GM12891 (cell line): ENCODE results near the gene KLHL12.

Source experiments
- PAX5 ChIP-seq: IDR thresholded peaks from 2 replicates; pipeline ENCODE4 v1.6.1; 2011; ENCODE audit warnings: low read length, moderate library complexity, mild to moderate bottlenecking; ENCODE audit not compliant: insufficient read depth, severe bottlenecking
- POLR2A ChIP-seq: IDR thresholded peaks from 2 replicates; pipeline ENCODE4 v1.6.1; 2011; ENCODE audit warnings: low read depth, low read length, control low read depth
- POLR2AphosphoS5 ChIP-seq: IDR thresholded peaks from 2 replicates; pipeline ENCODE4 v1.6.1; 2011; ENCODE audit warnings: low read depth, low read length, control low read depth
- SPI1 ChIP-seq: IDR thresholded peaks from 2 replicates; pipeline ENCODE4 v1.6.1; 2011; ENCODE audit warnings: low read depth, low read length, control low read depth
- TAF1 ChIP-seq: IDR thresholded peaks from 2 replicates; pipeline ENCODE4 v1.6.1; 2011; ENCODE audit warnings: low read depth, low read length, control low read depth

- TF ChIP-seq TAF1 (no peak), POLR2A (no peak), POLR2AphosphoS5 (no peak), SPI1 (no peak), PAX5 (no peak)
Measured at GRCh38 chr1:202953392-202953791, 26.4 kb upstream of the KLHL12 start.
